Measurements from ENCODE around the gene PRIM1.
"Not testable (repeated sequence)": the region's sequence is repeated elsewhere in the genome, so short reads cannot be mapped to it uniquely, and the experiment has no call there.

The PRIM1 gene

DNA sequence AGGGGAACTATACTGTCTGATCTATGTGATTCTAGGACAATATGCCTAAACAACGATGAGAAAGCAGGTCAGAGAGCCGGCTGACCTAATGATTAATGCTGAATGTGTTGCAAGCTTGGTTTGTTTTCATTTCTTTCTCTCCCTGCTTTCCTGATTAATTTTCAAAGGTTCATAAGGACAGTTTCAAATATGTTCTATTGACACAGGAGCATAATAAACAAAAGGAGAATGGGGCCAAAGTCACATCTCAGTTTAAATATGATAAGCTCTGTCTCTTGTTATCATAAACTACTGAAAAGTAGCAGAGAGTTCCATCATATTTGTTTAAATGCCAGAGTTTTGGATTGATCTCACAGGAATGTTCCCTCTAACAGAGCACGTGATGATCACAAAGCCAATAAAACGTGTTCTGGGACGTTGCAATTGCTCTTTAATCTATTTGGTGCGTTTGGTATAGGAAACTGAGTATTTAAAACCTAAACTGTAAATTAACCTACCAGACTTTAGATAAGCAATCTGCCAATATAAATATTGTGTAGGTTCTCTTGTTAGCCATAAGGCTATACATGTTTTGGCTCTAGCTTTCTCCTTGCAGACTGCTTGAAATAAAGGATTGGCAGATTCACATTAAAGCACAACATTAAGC is 7.3 kb upstream of the PRIM1 start:
- no peak for DNase-seq

DNA sequence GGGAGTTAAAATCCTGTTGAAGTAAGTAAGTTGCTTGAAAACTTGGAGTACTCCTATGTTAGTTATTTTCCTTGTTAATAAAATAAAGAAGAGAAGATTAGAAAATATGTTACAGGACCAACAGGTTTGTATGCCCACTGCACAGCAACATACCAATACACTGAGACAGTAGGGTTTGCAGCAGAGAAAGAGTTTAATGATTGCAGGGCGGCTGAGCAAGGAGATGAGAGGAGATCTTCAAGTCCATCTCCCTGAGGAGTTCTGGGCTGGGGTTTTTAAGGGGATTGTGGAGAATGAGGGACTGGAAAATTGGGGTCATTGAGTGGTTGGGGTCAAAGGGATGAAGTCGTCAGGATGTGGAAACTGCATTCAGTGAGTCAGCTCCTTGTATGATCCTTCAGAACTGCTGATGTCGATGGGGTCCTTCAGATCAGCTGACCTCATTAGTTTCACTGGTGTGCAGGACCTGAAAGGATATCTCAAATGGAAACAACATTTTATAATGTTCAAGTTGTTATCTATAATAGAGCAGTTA is 6.7 kb upstream of the PRIM1 start:
- no peak for DNase-seq

DNA sequence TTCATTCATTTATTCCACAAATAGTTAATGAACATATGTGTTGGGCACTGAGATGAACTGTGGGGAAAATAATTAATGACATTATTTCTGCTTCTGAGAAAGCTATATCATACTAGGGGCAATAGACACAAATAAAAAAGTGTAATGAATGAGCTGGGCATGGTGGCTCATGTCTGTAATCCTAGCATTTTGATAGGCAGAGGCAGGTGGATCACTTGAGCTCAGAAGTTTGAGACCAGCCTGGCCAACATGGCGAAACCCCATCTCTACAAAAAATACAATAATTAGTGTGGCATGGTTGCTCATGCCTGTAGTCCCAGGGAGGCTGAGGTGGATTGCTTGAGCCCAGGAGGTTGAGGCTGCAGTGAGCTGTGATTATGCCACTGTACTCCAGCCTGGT is 5.8 kb upstream of the PRIM1 start:
- DNase-seq = not testable (repeated sequence)

DNA sequence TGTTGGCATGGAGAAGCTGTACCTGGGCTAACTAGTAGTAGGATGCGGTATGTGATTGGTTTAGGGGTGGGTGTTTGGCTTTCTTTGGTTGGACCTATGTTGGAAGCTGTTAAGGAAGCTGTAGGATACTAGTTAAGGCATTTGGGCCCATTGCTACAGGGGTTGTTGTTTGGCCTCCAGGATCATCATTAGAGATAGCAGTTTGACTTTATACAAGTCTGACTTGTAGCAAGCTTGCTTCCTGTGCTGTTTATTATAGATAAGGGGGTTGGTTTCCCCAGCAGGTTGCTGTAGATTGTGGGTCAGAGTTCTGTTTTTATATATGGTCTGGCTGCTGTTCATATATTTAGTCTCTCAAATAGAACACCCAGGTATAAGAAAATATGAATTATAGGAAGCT is 1.4 kb upstream of the PRIM1 start:
- DNase-seq = no peak

DNA sequence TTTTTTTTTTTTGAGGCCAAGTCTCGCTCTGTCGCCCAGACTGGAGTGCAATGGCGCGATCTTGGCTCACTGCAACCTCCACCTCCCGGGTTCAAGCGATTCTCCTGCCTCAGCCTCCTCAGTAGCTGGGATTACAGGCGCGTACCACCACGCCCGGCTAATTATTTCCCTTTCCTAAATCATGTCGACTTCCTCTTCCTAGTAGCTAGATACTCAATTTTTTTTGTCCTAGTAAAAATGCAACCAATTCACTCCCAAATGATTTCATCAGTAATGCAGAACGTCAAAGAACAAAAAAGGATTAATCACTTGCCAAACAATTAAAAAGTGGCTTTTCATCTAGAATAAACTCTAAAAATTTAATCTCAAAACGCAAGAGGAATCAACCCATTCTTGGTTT is 1.5 kb downstream of the PRIM1 start:
- not testable (repeated sequence) for DNase-seq

DNA sequence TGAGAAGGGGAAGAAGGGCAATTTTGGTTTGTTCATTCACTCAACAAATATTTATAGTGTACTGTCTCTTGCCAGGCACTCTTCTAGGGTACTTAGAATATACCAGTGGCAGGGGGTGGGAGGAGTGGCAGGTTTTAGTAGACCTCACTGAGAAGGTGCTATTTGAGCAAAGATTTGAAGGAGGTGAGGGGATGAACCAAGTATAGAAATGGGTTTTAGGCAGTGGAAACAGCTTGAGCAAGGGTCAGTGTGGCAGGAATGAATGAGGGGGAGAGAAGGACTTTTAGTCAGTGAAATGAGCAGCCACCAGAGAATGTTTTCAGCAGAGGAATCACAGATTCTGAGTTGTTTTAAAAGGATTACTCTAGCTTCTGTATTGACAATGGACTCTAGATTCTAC is 2.3 kb downstream of the PRIM1 start:
- no peak for DNase-seq

DNA sequence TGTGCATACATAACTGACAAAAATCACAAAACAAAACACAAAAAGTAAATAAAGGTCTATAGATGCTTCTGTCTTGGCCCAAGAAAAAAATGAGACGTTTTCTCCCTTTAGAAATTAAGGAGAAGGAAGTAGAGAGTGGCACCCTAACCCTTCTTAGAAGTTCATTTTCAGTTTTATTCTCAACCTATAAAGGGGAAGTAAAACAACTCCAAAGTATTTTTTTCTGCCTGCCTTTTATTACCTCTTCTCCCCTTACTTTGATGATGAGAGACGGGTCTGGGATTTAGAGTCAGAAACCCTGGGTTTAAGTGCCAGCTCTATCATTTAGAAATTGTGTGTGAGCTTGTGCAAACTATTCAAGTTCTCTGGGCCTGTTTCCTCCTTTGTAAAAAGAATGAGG is 2.8 kb downstream of the PRIM1 start:
- DNase-seq = no peak

DNA sequence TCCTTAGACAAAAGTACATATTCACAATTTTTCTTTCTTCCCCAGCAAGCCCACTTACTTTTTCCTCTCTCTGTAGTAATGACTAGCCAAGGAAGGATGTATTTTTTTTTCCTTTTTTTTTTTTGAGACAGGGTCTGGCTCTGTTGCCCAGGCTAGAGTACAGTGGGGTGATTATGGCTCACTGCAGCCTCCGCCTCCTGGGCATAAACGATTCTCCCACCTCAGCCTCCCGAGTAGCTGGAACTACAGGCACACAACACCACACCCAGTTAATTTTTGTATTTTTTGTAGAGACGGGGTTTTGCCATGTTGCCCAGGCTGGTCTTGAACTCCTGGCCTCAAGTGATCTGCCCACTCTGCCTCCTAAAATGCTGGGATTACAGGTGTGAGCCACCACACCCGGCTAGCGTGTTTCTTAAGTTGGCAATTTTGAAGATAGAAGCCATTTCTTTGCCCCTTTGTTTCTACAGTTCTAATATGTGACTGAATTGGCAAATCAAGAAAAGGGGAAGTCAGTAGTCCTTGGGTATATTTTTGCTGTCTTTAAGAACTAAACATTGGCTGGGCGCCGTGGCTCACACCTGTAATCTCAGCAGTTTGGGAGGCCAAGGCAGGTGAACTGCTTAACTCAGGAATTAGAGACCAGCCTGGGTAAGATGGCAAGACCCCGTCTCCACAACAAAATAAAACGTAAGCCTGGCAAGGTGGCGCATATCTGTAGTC is 23.8 kb downstream of the PRIM1 start:
- DNase-seq = no peak

DNA sequence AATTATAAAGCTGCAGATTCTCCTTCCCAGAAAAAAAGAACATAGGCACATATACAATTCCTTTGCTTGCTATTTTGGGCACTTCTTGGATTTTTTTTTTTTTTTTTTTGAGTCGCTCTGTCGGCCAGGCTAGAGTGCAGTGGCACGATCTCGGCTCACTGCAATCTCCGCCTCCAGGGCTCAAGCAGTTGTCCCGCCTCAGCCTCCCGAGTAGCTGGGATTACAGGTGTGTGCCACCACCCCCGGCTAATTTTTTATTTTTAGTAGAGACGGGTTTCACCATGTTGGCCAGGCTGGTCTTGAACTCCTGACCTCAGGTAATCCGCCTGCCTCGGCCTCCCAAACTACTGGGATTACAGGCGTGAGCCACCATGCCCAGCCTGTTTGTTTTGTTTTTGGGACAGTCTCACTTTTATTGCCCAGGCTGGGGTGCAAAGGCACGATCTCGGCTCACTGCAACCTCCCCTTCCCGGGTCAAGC is 25.9 kb downstream of the PRIM1 start:
- DNase-seq = not testable (repeated sequence)

DNA sequence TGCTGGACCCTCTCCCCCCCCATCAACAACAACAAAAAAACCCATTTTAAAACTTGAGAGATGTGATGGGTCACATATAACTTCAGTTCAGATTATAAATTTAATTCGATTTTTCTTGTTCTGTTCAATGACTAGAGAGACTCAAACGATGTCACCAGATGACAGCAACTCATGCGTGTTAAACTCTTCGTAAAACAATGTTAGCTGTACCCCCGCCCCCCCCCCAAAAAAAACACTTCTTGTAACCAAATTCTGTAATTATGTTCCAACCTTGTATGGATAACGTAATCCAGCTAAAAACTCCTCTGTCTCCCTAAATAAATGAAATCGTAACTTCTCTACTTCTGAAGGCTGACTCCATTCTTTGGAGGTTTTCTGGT is 26.4 kb downstream of the PRIM1 start:
- no peak for DNase-seq

DNA sequence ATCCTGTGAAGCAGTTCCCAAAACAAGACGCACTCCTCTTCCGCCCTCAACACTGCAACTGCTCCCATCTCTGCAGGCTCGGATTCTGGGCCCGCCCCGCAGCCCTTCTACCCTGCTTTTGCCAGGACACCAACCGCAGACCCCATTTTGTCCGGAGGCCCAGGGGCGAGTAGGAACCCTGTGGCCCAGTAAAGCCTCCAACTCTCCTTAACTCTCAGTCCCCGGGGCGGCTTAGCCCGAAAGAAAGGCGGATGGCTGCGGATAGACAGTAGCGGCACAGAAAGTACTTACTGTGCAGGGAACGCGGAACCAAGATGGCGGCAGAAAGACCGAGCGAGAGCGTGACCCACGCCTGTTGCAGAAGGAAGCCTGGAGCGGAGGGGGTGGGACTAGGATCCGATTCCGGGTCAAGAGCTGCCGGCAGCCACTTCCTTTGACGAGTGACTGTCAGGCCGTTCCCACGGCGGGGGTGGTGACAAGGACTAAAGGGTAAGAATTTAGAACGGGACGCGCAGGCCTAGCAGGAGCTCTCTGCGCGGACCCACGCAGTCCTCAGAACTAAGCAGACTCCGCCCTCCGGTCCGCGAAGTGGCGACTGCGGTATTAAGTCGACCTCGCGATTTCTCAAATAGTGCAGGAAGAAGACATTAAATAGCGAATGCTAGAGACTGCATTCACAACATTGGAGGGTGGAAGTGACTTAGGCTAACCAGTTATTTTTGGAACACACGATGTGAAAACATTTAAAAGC is 27.0 kb downstream of the PRIM1 start, which contains the start of gene NACA:
NACA (minus strand) TSS at position 328 of the 751 bp plus-strand sequence. CDS start 778 bp downstream, outside the sequence.
- peak; percentile 96 for DNase-seq

DNA sequence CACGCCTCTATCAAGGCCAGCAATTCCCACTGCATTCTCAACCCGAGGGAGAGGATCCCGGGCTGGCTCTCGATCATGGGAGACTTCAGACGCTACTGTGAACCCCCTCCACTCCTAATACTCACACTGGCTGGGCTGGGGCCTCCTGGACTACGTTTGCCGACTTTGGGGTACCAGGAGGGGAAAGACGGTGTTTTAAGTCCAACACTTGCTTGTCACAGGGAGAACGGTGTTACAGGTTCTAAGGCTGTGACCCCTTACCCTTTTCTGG is 27.5 kb downstream of the PRIM1 start:
- DNase-seq = no peak

DNA sequence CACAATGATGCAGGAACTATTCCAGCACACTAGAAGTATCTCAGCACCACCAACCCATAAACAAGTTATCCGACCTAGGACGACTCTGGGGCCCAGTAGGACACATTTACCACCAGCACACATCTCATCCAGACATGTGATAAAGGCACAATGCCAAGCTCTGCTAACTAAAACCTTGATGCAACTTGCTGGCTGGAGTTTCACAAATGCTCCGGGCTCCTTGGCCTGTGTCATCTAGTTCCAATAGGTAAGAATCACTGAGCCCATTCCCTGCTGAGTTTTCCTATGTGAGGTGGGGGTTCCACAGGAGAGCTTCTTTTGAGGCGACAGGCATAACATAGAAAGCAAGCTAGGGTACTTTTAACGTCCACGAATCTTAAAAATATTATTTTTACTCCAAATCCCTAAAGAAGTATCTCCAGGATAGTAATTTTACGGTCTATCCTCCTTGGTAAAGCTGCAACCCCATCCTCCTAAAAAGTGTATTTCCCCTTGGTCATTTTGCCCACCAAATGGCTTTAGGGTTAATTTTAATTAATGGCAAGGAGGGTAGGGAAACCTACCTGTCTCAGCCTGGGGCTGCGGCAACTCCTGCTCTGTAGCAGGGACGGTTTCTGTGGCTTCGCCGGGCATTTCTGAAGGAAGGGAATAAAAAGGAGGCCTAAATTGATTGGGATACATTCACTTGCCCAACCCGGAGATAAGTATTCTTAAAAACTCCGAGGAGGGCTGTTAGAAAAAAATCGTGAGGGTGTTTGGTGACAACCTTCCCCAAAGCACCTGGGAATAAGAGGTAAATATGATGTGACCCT is 28.0 kb downstream of the PRIM1 start:
- no peak for DNase-seq

DNA sequence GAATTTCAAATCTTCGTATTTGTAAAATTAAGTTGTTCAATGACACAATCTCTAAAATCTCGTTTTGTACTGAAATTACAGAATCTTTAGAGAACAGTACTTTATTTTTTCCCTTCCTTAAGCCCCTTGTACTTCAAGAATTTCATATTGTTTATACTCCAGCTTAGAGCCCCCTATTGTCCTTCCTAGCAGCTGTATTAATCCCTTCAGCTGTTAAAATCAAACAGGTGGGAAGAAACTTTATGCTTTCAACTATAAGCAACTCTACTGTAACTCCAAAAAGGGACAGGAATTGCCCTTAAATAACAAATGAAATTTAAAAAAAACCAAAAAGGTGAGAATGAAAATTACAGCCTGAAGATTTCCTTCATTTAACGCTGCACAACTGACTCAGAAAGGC is 28.8 kb downstream of the PRIM1 start:
- DNase-seq = no peak

DNA sequence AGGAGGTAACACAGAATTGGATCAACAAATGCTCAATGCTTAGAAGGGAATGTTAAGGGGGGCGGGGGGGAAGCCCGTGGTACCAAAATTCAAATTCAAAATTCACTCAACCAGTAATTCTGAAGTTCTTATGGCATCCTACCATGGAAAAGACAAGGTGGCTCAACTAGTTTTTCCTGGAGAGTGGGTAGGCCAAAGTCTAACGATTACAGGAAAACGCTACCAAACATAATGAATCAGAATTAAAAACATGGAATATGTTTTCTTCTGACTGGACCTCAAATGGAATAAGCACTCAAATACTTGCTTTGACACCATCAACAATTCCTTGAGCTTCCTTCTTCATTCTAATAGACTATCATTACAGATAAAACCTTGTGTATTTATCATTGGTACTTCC is 29.3 kb downstream of the PRIM1 start:
- DNase-seq = no peak

DNA sequence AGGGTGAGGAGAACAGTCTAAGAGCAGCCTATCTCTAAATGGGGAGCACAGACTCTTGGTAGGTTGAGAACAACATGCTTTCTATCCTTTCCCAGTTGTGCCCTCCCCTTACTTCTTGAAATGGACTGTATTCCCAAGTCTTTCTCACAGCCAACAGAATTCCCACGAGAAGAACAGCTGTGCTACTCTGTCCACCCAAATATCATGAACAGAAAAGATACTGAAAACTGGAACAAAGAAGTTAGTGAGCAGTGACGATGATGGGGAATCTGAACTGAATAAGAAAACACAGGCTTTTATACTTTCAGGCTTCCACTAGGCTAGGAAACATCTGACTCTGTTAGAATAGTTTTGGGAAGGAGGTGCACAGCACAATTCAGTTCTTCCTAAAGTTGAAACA is 30.4 kb downstream of the PRIM1 start:
- DNase-seq = no peak

DNA sequence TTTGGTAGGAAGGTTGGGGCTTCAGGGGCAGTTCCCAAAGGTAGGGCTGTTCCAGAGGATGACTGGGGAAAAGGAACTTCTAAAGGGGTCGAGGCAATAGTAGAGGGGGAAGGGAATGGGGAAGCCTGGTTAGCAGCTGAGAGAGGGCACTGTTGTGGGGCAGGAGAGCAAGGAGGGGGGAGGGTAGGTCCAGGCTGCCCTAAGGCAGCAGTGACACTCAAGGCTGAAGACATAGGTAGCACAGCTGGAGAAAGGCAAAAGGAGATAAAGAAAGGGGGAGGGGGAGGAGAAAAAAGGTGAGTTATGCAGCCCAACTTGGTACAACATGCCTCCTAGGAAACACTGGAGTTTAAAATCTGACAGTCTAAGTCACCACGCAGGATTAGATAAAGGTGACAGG is 30.9 kb downstream of the PRIM1 start:
- DNase-seq = no peak

DNA sequence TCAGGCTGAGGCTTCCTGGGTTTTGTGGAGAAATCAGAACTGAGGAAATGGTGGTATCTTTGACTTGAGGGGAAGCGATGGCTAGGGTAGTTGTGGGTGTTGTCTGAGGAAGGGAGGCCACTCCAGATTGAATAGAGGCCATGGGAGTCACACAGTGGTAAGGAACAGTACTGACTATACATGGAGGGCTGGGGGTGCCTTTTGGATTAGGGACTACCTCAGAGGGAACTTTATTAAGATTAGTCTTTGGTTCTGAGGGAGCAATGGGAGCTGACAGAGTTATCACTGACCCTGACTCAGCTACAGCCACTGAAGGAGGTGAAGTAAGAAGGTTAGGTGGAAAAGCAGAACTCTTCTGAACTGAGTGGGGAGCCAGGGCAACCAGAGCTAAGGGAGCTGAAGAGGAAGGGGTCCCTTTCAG is 31.4 kb downstream of the PRIM1 start:
- DNase-seq = no peak

DNA sequence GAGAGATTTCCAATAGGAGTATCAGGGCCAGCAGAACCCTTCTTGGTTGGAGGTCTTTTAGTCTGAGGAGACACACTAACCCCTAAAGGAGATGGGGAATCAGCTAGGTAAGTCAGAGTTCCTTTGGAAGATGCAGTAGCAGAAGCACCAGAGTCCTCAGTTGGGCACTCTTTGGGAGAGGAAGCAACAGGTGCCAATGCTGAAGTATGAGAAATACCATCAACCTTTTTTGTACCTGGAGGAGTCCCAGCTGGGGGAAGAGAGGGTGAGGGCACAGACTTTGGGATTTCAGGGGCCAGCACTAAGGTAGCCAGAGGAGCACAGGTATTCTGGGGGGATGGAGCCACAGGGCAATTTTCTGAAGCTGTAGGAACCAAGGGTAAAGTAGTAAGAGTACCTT is 33.1 kb downstream of the PRIM1 start:
- no peak for DNase-seq

DNA sequence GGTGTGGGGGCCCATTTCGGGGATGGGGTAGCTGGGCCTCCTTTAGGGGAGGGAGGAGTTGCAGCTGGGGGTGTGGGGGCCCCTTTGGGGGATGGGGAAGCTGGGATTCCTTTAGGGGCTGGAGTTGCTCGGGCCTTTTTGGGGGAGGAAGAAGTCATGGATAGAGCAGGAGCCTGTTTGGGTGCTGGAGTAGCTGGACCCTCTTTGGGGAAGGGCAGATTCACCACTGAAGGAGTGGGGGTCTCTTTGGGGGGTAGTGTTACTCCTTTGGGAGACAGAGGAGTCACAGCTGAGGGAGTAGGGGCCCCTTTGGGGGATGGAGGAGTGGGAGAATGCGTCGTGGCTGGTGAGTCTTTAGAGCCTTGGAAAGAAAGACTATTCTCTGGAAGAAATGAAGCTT is 33.5 kb downstream of the PRIM1 start:
- no peak for DNase-seq

DNA sequence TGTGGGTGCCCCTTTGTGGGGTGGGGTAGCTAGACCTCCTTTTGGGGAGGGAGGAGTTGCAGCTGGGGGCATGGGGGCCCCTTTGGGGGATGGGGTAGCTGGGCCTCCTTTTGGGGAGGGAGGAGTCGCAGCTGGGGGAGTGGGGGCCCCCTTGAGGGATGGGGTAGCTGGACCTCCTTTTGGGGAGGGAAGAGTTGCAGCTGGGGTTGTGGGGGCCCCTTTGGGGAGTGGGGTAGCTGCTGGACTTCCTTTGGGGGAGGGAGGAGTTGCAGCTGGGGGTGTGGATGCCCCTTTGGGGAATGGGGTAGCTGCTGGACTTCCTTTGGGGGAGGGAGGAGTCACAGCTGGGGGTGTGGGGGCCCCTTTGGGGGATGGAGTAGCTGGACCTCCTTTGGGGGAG is 34.0 kb downstream of the PRIM1 start:
- no peak for DNase-seq

DNA sequence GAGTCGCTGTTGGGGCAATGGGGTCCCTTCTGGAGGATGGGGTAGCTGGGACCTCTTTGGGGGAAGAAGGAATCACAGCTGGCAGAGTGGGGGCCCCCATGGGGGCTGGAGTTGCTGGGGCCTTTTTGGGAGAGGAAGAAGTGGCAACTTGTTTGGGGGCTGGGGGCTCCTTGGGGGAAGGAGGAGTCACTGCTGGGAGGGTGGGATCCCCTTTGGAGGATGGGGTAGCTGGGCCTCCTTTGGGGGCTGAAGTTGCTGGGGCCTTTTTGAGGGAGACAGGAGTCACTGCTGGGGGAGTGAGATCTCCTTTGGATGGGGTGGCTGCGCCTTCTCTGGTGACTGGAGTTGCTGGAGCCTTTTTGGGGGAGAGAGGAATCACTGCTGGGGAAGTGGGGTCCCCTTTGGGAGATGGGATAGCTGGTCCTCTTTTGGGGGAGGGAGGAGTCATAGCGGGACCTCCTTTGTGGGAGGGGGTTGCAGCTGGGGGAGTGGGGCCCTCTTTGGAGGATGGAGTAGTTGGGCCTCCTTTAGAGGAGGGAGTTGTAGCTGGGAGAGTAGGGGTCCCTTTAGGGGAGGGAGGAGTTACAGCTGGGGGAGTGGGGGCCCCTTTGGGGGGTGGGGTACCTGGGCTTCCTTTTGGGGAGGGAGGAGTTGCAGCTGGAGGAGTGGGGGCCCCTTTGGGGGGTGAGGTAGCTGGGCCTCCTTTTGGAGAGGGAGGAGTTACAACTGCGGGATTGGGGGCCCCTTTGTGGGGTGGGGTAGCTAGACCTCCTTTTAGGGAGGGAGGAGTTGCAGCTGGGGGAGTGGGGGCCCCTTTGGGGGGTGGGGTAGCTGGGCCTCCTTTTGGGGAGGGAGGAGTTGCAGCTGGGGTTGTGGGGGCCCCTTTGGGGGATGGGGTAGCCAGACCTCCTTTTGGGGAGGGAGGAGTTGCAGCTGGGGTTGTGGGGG is 34.9 kb downstream of the PRIM1 start:
- DNase-seq = no peak
